ENCODE data around the gene FHIT.

The FHIT gene

GRCh38 chr3:59836531-59836930 is 1414.7 kb downstream of the FHIT start:
- no peak for TF ChIP-seq CTCF (IDR thresholded peaks at IDR 0.05; ENCODE audit: low read depth, low read length, missing control alignments)

GRCh38 chr3:59832702-59833101 is 1418.5 kb downstream of the FHIT start:
- TF ChIP-seq CTCF (IDR thresholded peaks at IDR 0.05; ENCODE audit: low read depth, low read length, missing control alignments), result no peak
- no peak overlapping the region for H3K4me3 ChIP-seq (ENCODE audit: low read depth, low read length)
- in situ Hi-C loops (cut with HindIII; ENCODE audit: low sequenced_read_pairs), result no loop called here
- DNase-seq (ENCODE audit: low read depth), result no peak

More at GRCh38 chr3:59836531-59836930, 1414.7 kb downstream of the FHIT start:
- DNase-seq (ENCODE audit: low read depth), result no peak
- no peak overlapping the region for H3K4me3 ChIP-seq (ENCODE audit: low read depth, low read length)
- in situ Hi-C loops (cut with HindIII; ENCODE audit: low sequenced_read_pairs), result no loop called here

DNA sequence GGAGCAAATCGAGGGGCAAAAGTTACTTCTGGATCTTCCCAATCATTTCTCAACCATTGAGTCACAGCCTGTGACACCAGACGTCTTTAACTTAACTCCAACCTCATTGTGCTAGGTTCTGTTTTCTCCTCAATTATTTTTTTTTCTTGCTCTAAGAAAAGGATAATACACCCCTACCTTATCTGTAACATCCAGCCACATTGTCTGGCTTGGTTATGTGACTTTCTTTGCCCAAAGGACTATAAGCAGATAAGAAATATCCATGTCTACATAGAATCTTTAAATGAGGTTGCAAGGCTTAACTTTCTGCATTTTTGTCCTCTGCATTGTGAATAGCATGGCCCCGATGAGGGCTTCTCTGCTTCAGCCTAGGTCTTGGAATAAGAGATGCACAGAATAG is 1419.0 kb downstream of the FHIT start:
- TF ChIP-seq CTCF (IDR thresholded peaks at IDR 0.05; ENCODE audit: low read depth, low read length, missing control alignments), result no peak
- H3K4me3 ChIP-seq (ENCODE audit: low read depth, low read length), result no peak overlapping the region
- in situ Hi-C loops (cut with HindIII; ENCODE audit: low sequenced_read_pairs), result no loop called here
- DNase-seq (ENCODE audit: low read depth), result no peak

DNA sequence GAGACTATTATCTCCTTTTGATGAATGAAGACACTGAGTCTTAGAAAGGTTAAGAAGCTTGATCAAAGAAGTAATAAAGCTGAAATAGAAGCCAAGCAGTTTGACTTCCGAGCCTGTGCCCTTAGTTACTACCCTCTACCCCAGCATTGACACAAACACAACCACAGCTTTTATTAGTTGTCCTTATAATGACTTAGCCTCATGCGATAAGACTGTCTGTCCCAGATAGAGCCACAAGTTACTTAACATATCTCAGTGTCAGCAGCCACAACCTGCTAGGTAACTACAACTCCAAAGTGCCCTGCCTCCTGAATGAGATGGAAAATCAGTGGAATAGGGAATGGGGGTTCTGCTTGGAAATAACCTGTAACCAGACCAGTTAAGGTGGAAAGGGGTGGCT is 1419.9 kb downstream of the FHIT start:
- in situ Hi-C loops (cut with HindIII; ENCODE audit: low sequenced_read_pairs), result no loop called here
- TF ChIP-seq CTCF (IDR thresholded peaks at IDR 0.05; ENCODE audit: low read depth, low read length, missing control alignments), result no peak
- no peak for DNase-seq (ENCODE audit: low read depth)

DNA sequence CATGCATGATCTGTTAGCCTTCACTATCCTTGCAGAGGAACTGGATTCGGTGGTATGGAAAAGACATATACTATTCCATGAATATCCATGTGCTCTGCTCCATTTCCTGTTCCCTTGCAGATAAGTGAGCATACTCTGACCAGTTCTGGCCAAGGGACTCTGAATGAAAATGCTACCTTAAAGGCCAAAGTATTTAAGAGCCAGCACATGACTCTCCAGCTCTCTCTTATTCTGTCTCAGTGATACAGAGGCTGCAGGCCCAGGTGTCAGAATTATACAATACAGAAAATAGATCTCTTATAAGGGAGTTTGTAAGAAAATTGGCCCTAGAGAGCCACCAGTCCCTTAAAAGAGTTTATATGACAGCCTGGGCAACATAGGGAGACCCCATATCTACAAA is 1421.7 kb downstream of the FHIT start:
- DNase-seq (ENCODE audit: low read depth), result no peak
- in situ Hi-C loops (cut with HindIII; ENCODE audit: low sequenced_read_pairs), result no loop called here
- no peak for TF ChIP-seq CTCF (IDR thresholded peaks at IDR 0.05; ENCODE audit: low read depth, low read length, missing control alignments)
- no peak overlapping the region for H3K4me3 ChIP-seq (ENCODE audit: low read depth, low read length)

More for the DNA sequence above, 1419.9 kb downstream of the FHIT start:
- no peak overlapping the region for H3K4me3 ChIP-seq (ENCODE audit: low read depth, low read length)

- DNase-seq (ENCODE audit: low read depth), result no peak
- no peak for TF ChIP-seq CTCF (IDR thresholded peaks at IDR 0.05; ENCODE audit: low read depth, low read length, missing control alignments)
- in situ Hi-C loops (cut with HindIII; ENCODE audit: low sequenced_read_pairs), result no loop called here
- H3K4me3 ChIP-seq (ENCODE audit: low read depth, low read length), result no peak overlapping the region
Measured at GRCh38 chr3:59824876-59825275, 1426.4 kb downstream of the FHIT start.

GRCh38 chr3:59821274-59821673 is 1430.0 kb downstream of the FHIT start:
- DNase-seq (ENCODE audit: low read depth), result no peak
- TF ChIP-seq CTCF (IDR thresholded peaks at IDR 0.05; ENCODE audit: low read depth, low read length, missing control alignments), result no peak
- in situ Hi-C loops (cut with HindIII; ENCODE audit: low sequenced_read_pairs), result no loop called here
- no peak overlapping the region for H3K4me3 ChIP-seq (ENCODE audit: low read depth, low read length)

Data from astrocyte of the cerebellum (primary cell).